K562 (cell line): ENCODE measurements around the gene MALSU1. TPM values are rescaled to one million over a fixed set of nuclear protein-coding genes. Genes with fewer than 3 reads are reported as not detected.

ENCODE experiments used
- BRD4 ChIP-seq: fragments of 200-600 bp; sonication (generic); IDR thresholded peaks from 2 replicates; pipeline ENCODE4 v1.6.1; 2017; ENCODE audit warnings: inconsistent platforms
- CEBPB ChIP-seq: fragments of 450-650 bp; IDR thresholded peaks from 2 replicates; pipeline ENCODE4 v1.6.1; 2016; ENCODE audit warnings: missing genetic modification characterization, missing compliant biosample characterization
- DDX20 ChIP-seq: fragments of 450-650 bp; IDR thresholded peaks from 2 replicates; pipeline ENCODE4 v1.6.1; 2016; ENCODE audit warnings: missing genetic modification characterization, low read depth, mild to moderate bottlenecking, missing compliant biosample characterization, moderate library complexity
- DIDO1 ChIP-seq: fragments of 450-650 bp; IDR thresholded peaks from 2 replicates; pipeline ENCODE4 v1.6.1; 2016; ENCODE audit warnings: low read depth, missing biosample characterization, missing genetic modification characterization
- HCFC1 ChIP-seq: IDR thresholded peaks from 2 replicates; pipeline ENCODE4 v1.6.1; 2012; ENCODE audit warnings: low read depth, low read length, improper control_type of control experiment
- HNRNPLL ChIP-seq: fragments of 200-400 bp; formaldehyde crosslinking; IDR thresholded peaks from 2 replicates; pipeline ENCODE4 v1.6.1; 2017; ENCODE audit warnings: low read length, low read depth, mild to moderate bottlenecking; ENCODE audit not compliant: poor library complexity, severe bottlenecking
- KDM1A ChIP-seq, 2 experiments: fragments of 450-650 bp; IDR thresholded peaks; 2 replicates each; pipeline ENCODE4 v1.6.1; 2016; ENCODE audit warnings: mild to moderate bottlenecking in 2 of 2
- MCM3 ChIP-seq: fragments of 450-650 bp; IDR thresholded peaks from 2 replicates; pipeline ENCODE4 v1.6.1; 2016
- NR2F6 ChIP-seq: fragments of 450-650 bp; formaldehyde crosslinking; IDR thresholded peaks from 2 replicates; pipeline ENCODE4 v1.4.0; 2020; ENCODE audit warnings: mild to moderate bottlenecking
- RFX5 ChIP-seq: IDR thresholded peaks from 2 replicates; pipeline ENCODE4 v1.6.1; 2011; ENCODE audit warnings: low read depth, mild to moderate bottlenecking, improper control_type of control experiment, low read length
- SAP30 ChIP-seq: fragments of 200-600 bp; sonication (generic); IDR thresholded peaks from 2 replicates; pipeline ENCODE4 v1.6.1; 2012; ENCODE audit warnings: borderline replicate concordance, low read depth, mild to moderate bottlenecking, moderate library complexity, low read length, control low read depth, inconsistent platforms; ENCODE audit not compliant: insufficient read depth, poor library complexity, severe bottlenecking
- YBX1 ChIP-seq: fragments of 450-650 bp; IDR thresholded peaks from 2 replicates; pipeline ENCODE4 v1.7.1; 2016; ENCODE audit warnings: mild to moderate bottlenecking
- ZC3H11A ChIP-seq: IDR thresholded peaks from 2 replicates; pipeline ENCODE4 v1.6.1; 2012; ENCODE audit warnings: low read depth, low read length, improper control_type of control experiment
- ZC3H8 ChIP-seq: fragments of 450-650 bp; IDR thresholded peaks from 2 replicates; pipeline ENCODE4 v1.6.1; 2017
- ZNF146 ChIP-seq: IDR thresholded peaks from one replicate; pipeline ENCODE4 v1.6.1; 2018; ENCODE audit warnings: missing compliant biosample characterization; ENCODE audit not compliant: unreplicated experiment
- ZNF239 ChIP-seq: fragments of 250-450 bp; sonication (Bioruptor Pico); IDR thresholded peaks from 2 replicates; pipeline ENCODE4 v1.4.0; 2020; ENCODE audit warnings: mild to moderate bottlenecking
- polyA plus RNA-seq, 8 experiments: library from polyadenylated mRNA; depleted of rRNA in 4 of 8; stranded (reverse) in 5 of 8; unstranded in 3 of 8; fragments of >200 nt; fragmentation: Nextera tagmentation in 2 of 8; fragmentation: Illumina TruSeq in 1 of 8; extraction: Ambion mirVana in 2 of 8; extraction: Trizol in 1 of 8; gene quantifications; 2 replicates each; pipeline versions ENCODE4 v1.2.1 to v1.2.3, GENCODE V29; 2011 to 2014; ENCODE audit warnings: inconsistent platforms in 1 of 8, missing spikeins in 1 of 8
- total RNA-seq, 7 experiments: library from RNA; depleted of rRNA in 6 of 7; stranded (reverse); fragments of >200 nt in 6 of 7; fragmentation: Illumina TruSeq in 2 of 7; extraction: Trizol in 2 of 7; gene quantifications; 2 replicates each; pipeline versions ENCODE4 v1.2.1 to v1.2.3, GENCODE V29; 2011 to 2021; ENCODE audit warnings: low replicate concordance in 1 of 7
- TF ChIP-seq, protein P1 (sequence below): sonication (generic); formaldehyde crosslinking; IDR thresholded peaks from 2 replicates; pipeline ENCODE4 v1.8.0; 2023; ENCODE audit warnings: mild to moderate bottlenecking, missing genetic modification reagents
- TF ChIP-seq, protein P2 (sequence below): sonication (generic); formaldehyde crosslinking; IDR thresholded peaks from 2 replicates; pipeline ENCODE4 v1.8.0; 2022; ENCODE audit warnings: mild to moderate bottlenecking, missing genetic modification reagents, borderline replicate concordance
- TF ChIP-seq, protein P3 (sequence below): fragments of 250-450 bp; sonication (Bioruptor Pico); IDR thresholded peaks from 2 replicates; pipeline ENCODE4 v1.4.0; 2020

MALSU1 gene
- total and polyA plus RNA-seq, 9 of the 15 experiments (the other 6 are each of a cell fraction or from before 2014, with no cell fraction given), result 12.3 to 308 (median 81.2) TPM

DNA sequence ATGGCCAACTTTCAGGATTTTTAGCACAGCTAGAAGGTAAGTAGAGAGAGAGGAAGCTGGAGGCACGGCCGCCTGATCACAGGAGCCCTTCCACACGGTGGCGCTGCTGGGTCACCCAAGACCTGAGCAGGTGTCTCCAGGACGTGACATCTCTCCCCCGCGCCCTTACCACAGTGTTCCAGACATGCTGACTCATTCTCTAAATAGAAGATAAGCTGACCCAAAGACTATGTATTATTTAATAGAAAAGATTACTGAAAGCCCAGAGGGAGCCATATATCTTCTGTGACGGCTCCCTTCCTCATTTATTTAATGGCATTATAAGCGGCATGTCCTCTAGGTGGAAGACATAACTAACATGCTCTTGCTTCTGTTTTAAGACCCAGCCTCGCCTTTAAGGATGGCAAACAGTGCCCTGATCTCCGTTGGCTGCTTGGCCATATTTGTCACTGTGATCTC is 26.0 kb upstream of the MALSU1 start (continued):
- TF ChIP-seq, protein P1, sequence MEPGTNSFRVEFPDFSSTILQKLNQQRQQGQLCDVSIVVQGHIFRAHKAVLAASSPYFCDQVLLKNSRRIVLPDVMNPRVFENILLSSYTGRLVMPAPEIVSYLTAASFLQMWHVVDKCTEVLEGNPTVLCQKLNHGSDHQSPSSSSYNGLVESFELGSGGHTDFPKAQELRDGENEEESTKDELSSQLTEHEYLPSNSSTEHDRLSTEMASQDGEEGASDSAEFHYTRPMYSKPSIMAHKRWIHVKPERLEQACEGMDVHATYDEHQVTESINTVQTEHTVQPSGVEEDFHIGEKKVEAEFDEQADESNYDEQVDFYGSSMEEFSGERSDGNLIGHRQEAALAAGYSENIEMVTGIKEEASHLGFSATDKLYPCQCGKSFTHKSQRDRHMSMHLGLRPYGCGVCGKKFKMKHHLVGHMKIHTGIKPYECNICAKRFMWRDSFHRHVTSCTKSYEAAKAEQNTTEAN (CRISPR knock-in tag), result no peak
- TF ChIP-seq YBX1, result no peak
- no peak for TF ChIP-seq BRD4
- no peak for TF ChIP-seq MCM3
- TF ChIP-seq NR2F6 (CRISPR knock-in tag), result no peak
- no peak for TF ChIP-seq CEBPB
- TF ChIP-seq, protein P2, sequence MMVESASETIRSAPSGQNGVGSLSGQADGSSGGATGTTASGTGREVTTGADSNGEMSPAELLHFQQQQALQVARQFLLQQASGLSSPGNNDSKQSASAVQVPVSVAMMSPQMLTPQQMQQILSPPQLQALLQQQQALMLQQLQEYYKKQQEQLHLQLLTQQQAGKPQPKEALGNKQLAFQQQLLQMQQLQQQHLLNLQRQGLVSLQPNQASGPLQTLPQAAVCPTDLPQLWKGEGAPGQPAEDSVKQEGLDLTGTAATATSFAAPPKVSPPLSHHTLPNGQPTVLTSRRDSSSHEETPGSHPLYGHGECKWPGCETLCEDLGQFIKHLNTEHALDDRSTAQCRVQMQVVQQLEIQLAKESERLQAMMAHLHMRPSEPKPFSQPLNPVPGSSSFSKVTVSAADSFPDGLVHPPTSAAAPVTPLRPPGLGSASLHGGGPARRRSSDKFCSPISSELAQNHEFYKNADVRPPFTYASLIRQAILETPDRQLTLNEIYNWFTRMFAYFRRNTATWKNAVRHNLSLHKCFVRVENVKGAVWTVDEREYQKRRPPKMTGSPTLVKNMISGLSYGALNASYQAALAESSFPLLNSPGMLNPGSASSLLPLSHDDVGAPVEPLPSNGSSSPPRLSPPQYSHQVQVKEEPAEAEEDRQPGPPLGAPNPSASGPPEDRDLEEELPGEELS (CRISPR knock-in tag), result no peak
- TF ChIP-seq DDX20, result no peak
- no peak for TF ChIP-seq HCFC1
- TF ChIP-seq ZC3H8, result no peak
- TF ChIP-seq, protein P3, sequence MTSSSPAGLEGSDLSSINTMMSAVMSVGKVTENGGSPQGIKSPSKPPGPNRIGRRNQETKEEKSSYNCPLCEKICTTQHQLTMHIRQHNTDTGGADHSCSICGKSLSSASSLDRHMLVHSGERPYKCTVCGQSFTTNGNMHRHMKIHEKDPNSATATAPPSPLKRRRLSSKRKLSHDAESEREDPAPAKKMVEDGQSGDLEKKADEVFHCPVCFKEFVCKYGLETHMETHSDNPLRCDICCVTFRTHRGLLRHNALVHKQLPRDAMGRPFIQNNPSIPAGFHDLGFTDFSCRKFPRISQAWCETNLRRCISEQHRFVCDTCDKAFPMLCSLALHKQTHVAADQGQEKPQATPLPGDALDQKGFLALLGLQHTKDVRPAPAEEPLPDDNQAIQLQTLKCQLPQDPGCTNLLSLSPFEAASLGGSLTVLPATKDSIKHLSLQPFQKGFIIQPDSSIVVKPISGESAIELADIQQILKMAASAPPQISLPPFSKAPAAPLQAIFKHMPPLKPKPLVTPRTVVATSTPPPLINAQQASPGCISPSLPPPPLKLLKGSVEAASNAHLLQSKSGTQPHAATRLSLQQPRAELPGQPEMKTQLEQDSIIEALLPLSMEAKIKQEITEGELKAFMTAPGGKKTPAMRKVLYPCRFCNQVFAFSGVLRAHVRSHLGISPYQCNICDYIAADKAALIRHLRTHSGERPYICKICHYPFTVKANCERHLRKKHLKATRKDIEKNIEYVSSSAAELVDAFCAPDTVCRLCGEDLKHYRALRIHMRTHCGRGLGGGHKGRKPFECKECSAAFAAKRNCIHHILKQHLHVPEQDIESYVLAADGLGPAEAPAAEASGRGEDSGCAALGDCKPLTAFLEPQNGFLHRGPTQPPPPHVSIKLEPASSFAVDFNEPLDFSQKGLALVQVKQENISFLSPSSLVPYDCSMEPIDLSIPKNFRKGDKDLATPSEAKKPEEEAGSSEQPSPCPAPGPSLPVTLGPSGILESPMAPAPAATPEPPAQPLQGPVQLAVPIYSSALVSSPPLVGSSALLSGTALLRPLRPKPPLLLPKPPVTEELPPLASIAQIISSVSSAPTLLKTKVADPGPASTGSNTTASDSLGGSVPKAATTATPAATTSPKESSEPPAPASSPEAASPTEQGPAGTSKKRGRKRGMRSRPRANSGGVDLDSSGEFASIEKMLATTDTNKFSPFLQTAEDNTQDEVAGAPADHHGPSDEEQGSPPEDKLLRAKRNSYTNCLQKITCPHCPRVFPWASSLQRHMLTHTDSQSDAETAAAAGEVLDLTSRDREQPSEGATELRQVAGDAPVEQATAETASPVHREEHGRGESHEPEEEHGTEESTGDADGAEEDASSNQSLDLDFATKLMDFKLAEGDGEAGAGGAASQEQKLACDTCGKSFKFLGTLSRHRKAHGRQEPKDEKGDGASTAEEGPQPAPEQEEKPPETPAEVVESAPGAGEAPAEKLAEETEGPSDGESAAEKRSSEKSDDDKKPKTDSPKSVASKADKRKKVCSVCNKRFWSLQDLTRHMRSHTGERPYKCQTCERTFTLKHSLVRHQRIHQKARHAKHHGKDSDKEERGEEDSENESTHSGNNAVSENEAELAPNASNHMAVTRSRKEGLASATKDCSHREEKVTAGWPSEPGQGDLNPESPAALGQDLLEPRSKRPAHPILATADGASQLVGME, result no peak
- no peak for TF ChIP-seq ZC3H11A
- peak; percentile 84 to 87 for TF ChIP-seq KDM1A (IDR thresholded peaks at IDR 0.05)
- TF ChIP-seq RFX5, result no peak
- no peak for TF ChIP-seq SAP30
- no peak for TF ChIP-seq HNRNPLL
- TF ChIP-seq DIDO1 (tag), result no peak
- no peak for TF ChIP-seq ZNF146
- TF ChIP-seq ZNF239 (CRISPR knock-in tag), result no peak
